GM19397 (cell line): ENCODE data around the gene PLEKHA4.

Source experiments
- ATAC-seq: cut with Tn5 transposase; IDR thresholded peaks from one replicate; pipeline ENCODE4 v1.9.1; 2021; ENCODE audit warnings: mild to moderate bottlenecking, moderate library complexity; ENCODE audit not compliant: unreplicated experiment

The PLEKHA4 gene

GRCh38 chr19:48833977-48834376, 34.4 kb downstream of the PLEKHA4 start:
- no peak for ATAC-seq

- ATAC-seq = no peak
Observed at GRCh38 chr19:48833049-48833448, 35.4 kb downstream of the PLEKHA4 start.

- no peak for ATAC-seq
Observed at GRCh38 chr19:48830965-48831364, 37.5 kb downstream of the PLEKHA4 start.

- no peak for ATAC-seq
Observed at GRCh38 chr19:48830088-48830487, 38.3 kb downstream of the PLEKHA4 start.

GRCh38 chr19:48826606-48827020, 41.8 kb downstream of the PLEKHA4 start:
- no peak for ATAC-seq

- no peak for ATAC-seq
Observed at GRCh38 chr19:48822514-48822913, 45.9 kb downstream of the PLEKHA4 start.

- ATAC-seq = no peak
Observed at GRCh38 chr19:48821633-48822032, 46.8 kb downstream of the PLEKHA4 start.

GRCh38 chr19:48819366-48819816, 49.0 kb downstream of the PLEKHA4 start:
- no peak for ATAC-seq

GRCh38 chr19:48818234-48818820, 50.1 kb downstream of the PLEKHA4 start:
- ATAC-seq = no peak

GRCh38 chr19:48817585-48818124, 50.8 kb downstream of the PLEKHA4 start:
- no peak for ATAC-seq

GRCh38 chr19:48815870-48816501, 52.4 kb downstream of the PLEKHA4 start:
- no peak for ATAC-seq

- ATAC-seq = no peak
Observed at GRCh38 chr19:48814895-48815294, 53.5 kb downstream of the PLEKHA4 start.

- ATAC-seq = no peak
Observed at GRCh38 chr19:48813123-48813913, 55.1 kb downstream of the PLEKHA4 start.

- no peak for ATAC-seq
Observed at GRCh38 chr19:48812094-48812929, 56.1 kb downstream of the PLEKHA4 start.

- ATAC-seq = no peak
Observed at GRCh38 chr19:48810151-48810550, 58.3 kb downstream of the PLEKHA4 start.

- ATAC-seq = no peak
Observed at GRCh38 chr19:48807590-48808308, 60.7 kb downstream of the PLEKHA4 start.

- ATAC-seq = no peak
Observed at GRCh38 chr19:48806818-48807589, 61.4 kb downstream of the PLEKHA4 start.

GRCh38 chr19:48806518-48806817, 61.9 kb downstream of the PLEKHA4 start:
- ATAC-seq = no peak

GRCh38 chr19:48805452-48805851, 63.0 kb downstream of the PLEKHA4 start:
- ATAC-seq = no peak

GRCh38 chr19:48804496-48804895, 63.9 kb downstream of the PLEKHA4 start:
- ATAC-seq = no peak
